Choroid plexus epithelial cell (primary cell): ENCODE data around the gene IL4I1.

ENCODE experiments used
- DNase-seq: peaks from one replicate; pipeline ENCODE4 v3.0.0-alpha.2; 2010; ENCODE audit warnings: low read depth
- H3K4me3 ChIP-seq: 2 replicates; pipeline ENCODE4 v1.5.1; 2011; ENCODE audit warnings: low read depth, mild to moderate bottlenecking, control low read depth, low read length, moderate library complexity
- TF ChIP-seq, protein P1 (sequence below): conservative IDR thresholded peaks from 2 replicates; pipeline ENCODE4 v1.5.1; 2011; ENCODE audit warnings: low read depth, mild to moderate bottlenecking, control low read depth, inconsistent platforms, low read length, moderate library complexity

IL4I1 gene

DNA sequence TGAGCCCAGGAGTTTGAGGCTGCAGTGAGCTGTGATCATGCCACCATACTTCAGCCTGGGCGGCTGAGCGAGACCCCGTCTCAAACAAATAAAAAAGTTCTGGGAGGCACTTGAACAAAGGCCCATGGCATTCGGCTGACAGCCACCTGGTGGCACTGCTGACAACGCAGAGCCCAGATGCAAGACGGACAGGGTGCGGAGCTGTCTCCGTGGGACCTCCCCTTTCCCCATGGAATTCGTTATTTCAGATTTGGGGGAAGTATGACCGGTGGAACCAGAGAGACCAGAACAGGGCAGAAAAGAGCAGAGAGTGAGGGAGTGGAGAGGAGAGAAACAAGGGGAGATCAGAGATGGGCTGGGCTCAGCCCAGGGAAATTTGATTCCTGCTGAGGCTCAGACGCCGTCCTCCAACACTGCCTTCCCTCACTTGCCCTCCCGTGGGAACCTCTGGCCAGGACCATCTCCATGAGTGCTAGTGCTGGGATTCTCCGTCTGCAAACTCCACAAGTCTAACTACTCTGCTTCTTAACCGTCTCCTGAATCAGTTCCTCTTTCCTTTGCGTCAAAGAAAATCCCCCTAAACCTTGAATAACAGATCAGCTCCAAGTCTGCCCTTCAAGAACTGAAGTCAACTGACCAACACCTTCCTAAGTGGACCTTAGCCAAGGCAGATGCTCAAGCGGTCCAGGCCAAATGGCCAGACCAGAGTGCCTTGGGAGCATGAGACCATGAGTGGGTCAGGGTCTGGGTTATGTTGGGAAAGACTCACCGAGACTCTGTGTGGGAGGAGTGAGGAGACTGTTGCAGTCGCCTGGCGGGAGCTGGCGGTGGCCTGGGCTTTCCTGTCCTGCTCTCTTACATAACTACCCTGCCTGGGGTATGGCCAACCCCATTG, 20.4 kb upstream of the IL4I1 start:
- no peak for DNase-seq
- TF ChIP-seq, protein P1, sequence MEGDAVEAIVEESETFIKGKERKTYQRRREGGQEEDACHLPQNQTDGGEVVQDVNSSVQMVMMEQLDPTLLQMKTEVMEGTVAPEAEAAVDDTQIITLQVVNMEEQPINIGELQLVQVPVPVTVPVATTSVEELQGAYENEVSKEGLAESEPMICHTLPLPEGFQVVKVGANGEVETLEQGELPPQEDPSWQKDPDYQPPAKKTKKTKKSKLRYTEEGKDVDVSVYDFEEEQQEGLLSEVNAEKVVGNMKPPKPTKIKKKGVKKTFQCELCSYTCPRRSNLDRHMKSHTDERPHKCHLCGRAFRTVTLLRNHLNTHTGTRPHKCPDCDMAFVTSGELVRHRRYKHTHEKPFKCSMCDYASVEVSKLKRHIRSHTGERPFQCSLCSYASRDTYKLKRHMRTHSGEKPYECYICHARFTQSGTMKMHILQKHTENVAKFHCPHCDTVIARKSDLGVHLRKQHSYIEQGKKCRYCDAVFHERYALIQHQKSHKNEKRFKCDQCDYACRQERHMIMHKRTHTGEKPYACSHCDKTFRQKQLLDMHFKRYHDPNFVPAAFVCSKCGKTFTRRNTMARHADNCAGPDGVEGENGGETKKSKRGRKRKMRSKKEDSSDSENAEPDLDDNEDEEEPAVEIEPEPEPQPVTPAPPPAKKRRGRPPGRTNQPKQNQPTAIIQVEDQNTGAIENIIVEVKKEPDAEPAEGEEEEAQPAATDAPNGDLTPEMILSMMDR: peak; percentile 34
- no peak overlapping the region for H3K4me3 ChIP-seq

DNA sequence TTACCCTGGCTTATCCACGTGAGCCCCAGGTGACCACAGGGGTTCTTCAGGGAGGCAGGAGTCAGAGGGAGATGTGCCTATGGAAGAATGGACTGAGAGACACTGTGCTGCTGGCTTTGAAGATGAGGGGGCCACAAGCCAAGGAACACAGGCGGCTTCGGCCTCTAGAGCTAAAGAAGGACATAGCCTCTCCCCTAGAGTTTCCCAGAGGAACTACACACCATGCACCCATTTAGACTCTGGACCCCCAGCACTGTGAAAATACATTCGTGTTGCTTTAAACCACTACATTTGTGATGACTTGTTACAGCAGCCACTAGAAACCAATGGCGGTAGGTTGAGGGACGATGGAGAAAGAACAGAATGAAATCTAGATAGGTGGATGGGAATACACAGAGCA, 18.6 kb upstream of the IL4I1 start:
- TF ChIP-seq, protein P1: peak; percentile 5
- H3K4me3 ChIP-seq: no peak overlapping the region
- no peak for DNase-seq

GRCh38 chr19:49913720-49914119, 17.0 kb upstream of the IL4I1 start:
- H3K4me3 ChIP-seq: no peak overlapping the region
- TF ChIP-seq, protein P1: no peak
- DNase-seq: no peak

DNA sequence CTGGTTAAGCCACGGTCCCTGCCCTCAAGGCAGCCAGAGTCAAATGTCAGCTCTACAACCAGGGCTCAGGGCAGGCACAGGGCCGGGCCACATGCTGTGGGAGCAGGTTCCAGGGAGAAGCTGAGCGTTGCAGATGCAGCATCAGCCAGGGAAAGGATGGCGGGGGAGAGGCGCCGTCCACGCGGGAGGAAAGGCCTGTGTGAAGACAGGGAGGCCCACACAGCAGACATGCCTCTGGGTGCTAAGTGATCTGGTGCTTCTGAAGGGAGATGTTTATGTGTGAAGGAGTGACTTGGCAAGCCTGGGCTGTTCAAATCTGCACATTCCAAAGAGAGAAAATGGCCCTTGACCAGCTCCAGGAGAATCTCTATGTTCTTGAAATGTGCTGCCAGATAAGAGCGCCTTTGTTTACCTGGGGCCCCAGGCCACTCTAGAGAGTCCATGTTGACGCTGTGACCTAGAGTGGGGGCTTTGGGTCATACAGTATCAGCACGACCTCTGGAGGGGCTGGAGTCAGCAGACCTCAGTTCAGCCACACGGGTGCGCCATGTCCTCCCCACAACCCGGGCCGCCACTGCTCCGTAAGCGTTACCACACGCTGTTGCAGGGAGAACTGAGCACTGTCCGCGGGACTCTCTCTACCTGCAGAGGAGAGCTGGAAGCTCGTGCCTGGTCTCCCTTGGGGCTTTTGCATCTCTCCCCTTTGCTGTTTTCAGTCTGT, 16.4 kb upstream of the IL4I1 start:
- DNase-seq: peak; percentile 61
- TF ChIP-seq, protein P1: peak; percentile 19
- H3K4me3 ChIP-seq: no peak overlapping the region

DNA sequence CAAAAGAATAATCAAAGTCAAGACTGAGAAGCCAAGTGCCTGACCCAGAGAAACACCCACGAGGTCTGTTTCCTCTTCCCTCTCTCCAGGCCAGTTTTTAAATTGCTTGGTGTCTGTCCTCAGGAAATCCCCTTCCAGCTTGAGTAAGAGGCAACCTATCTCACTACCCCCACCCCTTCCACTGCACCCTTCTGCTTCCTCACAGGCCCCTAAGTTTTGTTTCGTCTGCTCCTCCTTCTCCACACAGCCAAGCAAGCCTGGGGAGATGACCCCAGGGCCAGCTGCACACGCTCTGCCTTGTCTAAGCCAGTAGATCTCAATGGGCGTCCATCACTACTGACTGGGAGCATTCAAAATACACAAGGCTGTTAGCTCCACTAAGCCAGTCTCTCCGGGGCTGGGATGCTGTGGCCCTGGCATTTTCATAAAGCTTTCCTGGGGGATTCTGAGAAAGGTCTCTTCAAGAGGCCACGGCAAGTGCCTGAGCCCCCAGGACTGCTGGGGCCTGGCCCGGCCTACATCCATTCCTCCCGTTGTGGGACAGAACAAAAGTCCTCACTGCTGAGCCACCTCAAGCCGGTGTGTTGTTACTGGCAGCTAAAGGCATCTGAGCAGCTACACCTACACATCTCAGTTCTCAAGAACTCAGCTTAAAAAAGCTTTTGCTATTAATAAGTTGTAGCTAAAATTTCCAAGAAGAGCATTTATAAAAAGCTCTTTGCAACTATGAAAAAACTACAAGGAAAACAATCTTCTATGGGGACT, 14.9 kb upstream of the IL4I1 start:
- TF ChIP-seq, protein P1: no peak
- H3K4me3 ChIP-seq: no peak overlapping the region
- peak; percentile 66 for DNase-seq

DNA sequence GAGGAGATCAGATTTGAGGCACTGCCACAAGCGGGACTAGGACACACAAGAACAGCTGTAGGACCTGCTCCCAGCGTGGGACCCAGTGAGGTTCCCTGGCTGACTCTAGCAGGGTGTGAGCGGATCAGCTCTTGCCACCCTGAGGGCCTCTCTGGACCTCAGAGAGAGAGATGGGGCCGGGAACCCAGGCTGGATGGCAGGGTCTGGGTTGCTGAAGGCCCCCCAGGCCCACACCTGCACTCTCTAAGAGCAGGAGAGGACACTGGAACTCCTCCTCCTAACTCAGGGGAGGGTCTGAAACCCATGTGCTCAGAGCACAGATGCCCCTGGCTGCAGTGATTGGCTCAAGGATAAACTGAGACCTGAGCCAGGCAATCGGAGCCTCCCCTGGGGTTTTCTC, 13.5 kb upstream of the IL4I1 start:
- no peak for DNase-seq
- no peak overlapping the region for H3K4me3 ChIP-seq
- TF ChIP-seq, protein P1: no peak
